Endodermal cell (in vitro differentiated cells): Measurements from ENCODE around the gene POLR2L. TPM values are rescaled to one million over a fixed set of nuclear protein-coding genes. Genes with fewer than 3 reads are reported as not detected.

ENCODE experiments used
- DNase-seq: peaks from one replicate; pipeline ENCODE4 v3.0.0-alpha.2; 2017
- H3K27ac ChIP-seq: 2 replicates; pipeline ENCODE4 v1.5.1; 2013; ENCODE audit warnings: mild to moderate bottlenecking, low read depth, low read length, moderate library complexity
- H3K27me3 ChIP-seq: 2 replicates; pipeline ENCODE4 v1.6.1; 2013; ENCODE audit warnings: mild to moderate bottlenecking, low read length, moderate library complexity; ENCODE audit not compliant: insufficient read depth, control insufficient read depth, poor library complexity, severe bottlenecking
- H3K36me3 ChIP-seq: 2 replicates; pipeline ENCODE4 v1.7.0; 2013; ENCODE audit warnings: mild to moderate bottlenecking, low read length, moderate library complexity; ENCODE audit not compliant: control insufficient read depth, insufficient read depth
- H3K4me1 ChIP-seq: one replicate; pipeline ENCODE4 v1.7.0; 2013; ENCODE audit warnings: low read length; ENCODE audit not compliant: control insufficient read depth, insufficient read depth
- H3K4me3 ChIP-seq: 2 replicates; pipeline ENCODE4 v1.5.1; 2013; ENCODE audit warnings: mild to moderate bottlenecking, low read length, moderate library complexity
- H3K9ac ChIP-seq: 2 replicates; pipeline ENCODE4 v1.6.1; 2013; ENCODE audit warnings: mild to moderate bottlenecking, low read length, moderate library complexity; ENCODE audit not compliant: poor library complexity, severe bottlenecking; ENCODE audit errors: extremely low read depth
- H3K9me3 ChIP-seq: 2 replicates; pipeline ENCODE4 v1.6.1; 2013; ENCODE audit warnings: mild to moderate bottlenecking, low read length, moderate library complexity; ENCODE audit not compliant: control insufficient read depth
- H3K27ac Mint-ChIP-seq: 2 replicates; pipeline ENCODE4 v1.8.0; 2020; ENCODE audit warnings: mixed read lengths
- H3K27me3 Mint-ChIP-seq: 2 replicates; pipeline ENCODE4 v1.8.0; 2021; ENCODE audit warnings: mild to moderate bottlenecking, mixed read lengths; ENCODE audit not compliant: insufficient read depth
- H3K36me3 Mint-ChIP-seq: 2 replicates; pipeline ENCODE4 v1.8.0; 2020; ENCODE audit warnings: low read depth, mixed read lengths
- H3K4me1 Mint-ChIP-seq: 2 replicates; pipeline ENCODE4 v1.8.0; 2020; ENCODE audit warnings: mixed read lengths
- H3K4me3 Mint-ChIP-seq: 2 replicates; pipeline ENCODE4 v1.8.0; 2020; ENCODE audit warnings: mild to moderate bottlenecking, moderate library complexity, mixed read lengths
- H3K9me3 Mint-ChIP-seq: 2 replicates; pipeline ENCODE4 v1.8.0; 2020; ENCODE audit warnings: mild to moderate bottlenecking, mixed read lengths
- CTCF ChIP-seq: fragments of 200-600 bp; sonication (generic); conservative IDR thresholded peaks from 2 replicates; pipeline ENCODE4 v1.5.0; 2021; ENCODE audit warnings: antibody characterized with exemption, mild to moderate bottlenecking
- WGBS, 2 experiments: methylation state at CpG; one replicate each; pipeline versions ENCODE4 v1.1.5 to v1.1.7; 2013; ENCODE audit warnings: missing lambda C conversion rate in 2 of 2, mixed read lengths in 1 of 2; ENCODE audit not compliant: insufficient coverage in 1 of 2, insufficient read length in 1 of 2; 5-methylcytosine and 5-hydroxymethylcytosine counted together
- total RNA-seq, 2 donors: library from RNA; stranded (reverse); fragmentation: NEBNext Ultra II Directional in 1 of 2; extraction: Animal tissue kit (Norgen Biotek cat#: 25700) in 1 of 2; gene quantifications; 2 replicates in 1 of 2; 3 replicates in 1 of 2; pipeline ENCODE4 v1.2.1, GENCODE V29; 2021

POLR2L gene
- total RNA-seq, 2 donors from 2014 or later: 139 to 148 TPM

DNA sequence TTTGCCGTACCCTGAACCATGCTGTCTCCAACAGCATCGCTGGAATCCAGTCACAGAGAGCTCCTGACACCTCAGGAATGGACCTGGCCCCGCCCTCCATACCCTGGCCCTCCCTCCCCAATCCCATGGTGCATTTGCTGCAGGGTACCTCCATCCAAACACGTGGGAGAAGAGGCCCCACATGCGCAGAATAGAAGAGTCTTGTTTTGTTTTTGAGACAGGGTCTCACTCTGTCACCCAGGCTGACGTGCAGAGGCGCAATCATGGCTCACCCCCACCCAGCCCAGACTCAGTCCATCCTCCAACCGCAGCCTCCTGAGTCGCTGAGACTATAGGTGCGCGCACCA, 25.9 kb downstream of the POLR2L start:
- Mint-ChIP-seq H3K4me1 (peaks cover 2% of the 10 kb centered on the region), H3K27ac (no peak overlapping the region), H3K27me3 (no peaks in the 10 kb centered on the region), H3K9me3 (no peaks in the 10 kb centered on the region), H3K4me3 (no peak overlapping the region), H3K36me3 (peaks cover 24% of the 10 kb centered on the region)
- WGBS, 2 experiments: 60 to 76% methylated on average over 6 to 8 of the region's 11 CpGs
- Histone ChIP-seq H3K9ac (no peak overlapping the region), H3K4me1 (no peaks in the 10 kb centered on the region), H3K27ac (no peak overlapping the region), H3K27me3 (no peaks in the 10 kb centered on the region), H3K36me3 (peaks cover 28% of the 10 kb centered on the region), H3K9me3 (no peaks in the 10 kb centered on the region), H3K4me3 (no peak overlapping the region)
- TF ChIP-seq CTCF: no peak
- DNase-seq: peak; percentile 71

DNA sequence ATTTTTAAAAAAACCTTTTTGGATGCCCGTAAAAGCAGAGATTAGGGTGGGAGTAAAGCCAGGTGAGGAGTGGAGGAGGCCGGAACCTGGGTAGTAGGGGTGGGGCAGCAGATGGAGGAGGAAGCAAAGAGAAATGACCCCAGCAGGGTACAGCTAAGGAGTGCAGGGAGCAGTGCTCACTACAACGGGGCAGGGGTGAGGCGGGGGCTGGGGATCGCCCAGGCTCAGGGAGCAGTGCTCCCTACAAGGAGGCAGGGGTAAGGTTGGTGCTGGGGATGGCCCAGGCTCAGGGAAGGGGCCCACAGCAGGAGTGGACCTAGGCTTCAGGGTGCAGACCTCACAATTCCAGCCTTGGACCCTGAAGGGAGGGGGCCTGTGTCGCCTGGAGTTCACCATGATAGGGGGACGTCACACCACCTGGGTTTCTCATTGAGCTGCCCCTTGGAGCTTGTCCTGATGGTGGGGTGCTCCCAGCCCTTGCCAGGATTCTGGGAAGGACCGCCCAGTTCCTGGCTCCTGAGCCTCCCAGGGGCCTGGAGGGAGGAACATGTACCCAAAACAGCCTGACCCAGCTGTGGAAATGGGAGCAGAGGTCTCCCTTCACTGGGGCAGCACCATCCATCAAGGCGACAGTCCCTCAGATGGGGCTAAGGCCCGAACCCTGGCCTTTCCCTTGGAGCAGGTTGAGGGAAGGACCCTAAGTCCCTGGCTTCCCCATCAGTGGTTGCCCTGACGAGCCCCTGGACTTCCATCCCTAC, 26.5 kb downstream of the POLR2L start:
- no peaks in the 10 kb centered on the region for H3K27me3 Mint-ChIP-seq
- H3K9me3 ChIP-seq: no peaks in the 10 kb centered on the region
- H3K4me1 Mint-ChIP-seq: peaks cover 7% of the 10 kb centered on the region
- 91 to 97% methylated on average over 7 to 11 of the region's 11 CpGs for WGBS, 2 experiments
- no peaks in the 10 kb centered on the region for H3K9me3 Mint-ChIP-seq
- H3K36me3 Mint-ChIP-seq: peaks cover 30% of the 10 kb centered on the region
- H3K27ac ChIP-seq: no peak overlapping the region
- no peaks in the 10 kb centered on the region for H3K4me1 ChIP-seq
- no peaks in the 10 kb centered on the region for H3K27me3 ChIP-seq
- no peak for DNase-seq
- no peak overlapping the region for H3K27ac Mint-ChIP-seq
- no peak overlapping the region for H3K4me3 ChIP-seq
- H3K4me3 Mint-ChIP-seq: no peak overlapping the region
- no peak for TF ChIP-seq CTCF
- H3K36me3 ChIP-seq: peaks cover 31% of the 10 kb centered on the region
- no peak overlapping the region for H3K9ac ChIP-seq

DNA sequence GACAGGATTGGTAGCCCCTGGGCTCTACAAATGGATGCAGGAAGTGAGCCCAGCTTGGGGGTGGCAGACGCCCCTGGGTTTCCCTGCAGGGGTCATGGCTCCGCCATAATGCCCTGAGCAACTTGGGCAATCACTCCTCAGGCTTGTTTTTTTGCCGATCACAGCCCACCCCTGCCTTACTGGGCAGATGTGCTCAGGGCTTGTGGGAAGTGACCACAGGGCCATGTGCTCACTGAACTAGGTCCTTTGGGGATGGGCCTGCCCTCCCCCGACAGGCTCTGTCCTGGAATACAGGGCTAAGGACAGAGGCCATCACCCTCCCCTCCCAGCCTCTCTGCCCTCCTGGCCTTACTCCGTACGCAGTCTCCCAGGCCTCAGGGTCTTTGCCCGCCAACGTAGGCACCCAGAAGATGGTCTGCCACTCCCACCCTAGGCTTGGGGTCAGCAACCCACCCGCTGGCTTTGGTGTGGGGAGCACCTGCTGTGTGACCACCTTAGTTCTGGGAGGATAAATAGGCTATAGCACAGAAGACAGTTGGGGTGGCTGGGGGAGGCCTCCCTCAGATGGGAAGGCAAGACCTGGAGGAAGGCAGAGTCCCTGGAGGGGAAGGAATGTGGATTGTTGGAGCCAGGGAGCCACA, 28.8 kb downstream of the POLR2L start:
- Histone ChIP-seq H3K27me3 (no peaks in the 10 kb centered on the region), H3K4me1 (no peaks in the 10 kb centered on the region), H3K36me3 (peaks cover 31% of the 10 kb centered on the region), H3K4me3 (no peak overlapping the region), H3K27ac (no peak overlapping the region), H3K9ac (no peak overlapping the region), H3K9me3 (no peaks in the 10 kb centered on the region)
- H3K9me3 Mint-ChIP-seq: no peaks in the 10 kb centered on the region
- no peaks in the 10 kb centered on the region for H3K27me3 Mint-ChIP-seq
- no peak overlapping the region for H3K4me3 Mint-ChIP-seq
- no peak for DNase-seq
- 84 to 95% methylated on average over 3 to 9 of the region's 9 CpGs for WGBS, 2 experiments
- peak overlapping the region; percentile 21 for H3K27ac Mint-ChIP-seq
- peaks cover 31% of the 10 kb centered on the region for H3K36me3 Mint-ChIP-seq
- no peak for TF ChIP-seq CTCF
- H3K4me1 Mint-ChIP-seq: peaks cover 15% of the 10 kb centered on the region
